DMS153 treated with DMSO at 0.1 percent for 48 hours (cell line): ENCODE measurements around the gene KLHL17.

Experiments used
- DNase-seq: peaks from one replicate; lab custom pipeline; 2025; ENCODE audit not compliant: unreplicated experiment; lab: John Stamatoyannopoulos, UW

Gene KLHL17

DNA sequence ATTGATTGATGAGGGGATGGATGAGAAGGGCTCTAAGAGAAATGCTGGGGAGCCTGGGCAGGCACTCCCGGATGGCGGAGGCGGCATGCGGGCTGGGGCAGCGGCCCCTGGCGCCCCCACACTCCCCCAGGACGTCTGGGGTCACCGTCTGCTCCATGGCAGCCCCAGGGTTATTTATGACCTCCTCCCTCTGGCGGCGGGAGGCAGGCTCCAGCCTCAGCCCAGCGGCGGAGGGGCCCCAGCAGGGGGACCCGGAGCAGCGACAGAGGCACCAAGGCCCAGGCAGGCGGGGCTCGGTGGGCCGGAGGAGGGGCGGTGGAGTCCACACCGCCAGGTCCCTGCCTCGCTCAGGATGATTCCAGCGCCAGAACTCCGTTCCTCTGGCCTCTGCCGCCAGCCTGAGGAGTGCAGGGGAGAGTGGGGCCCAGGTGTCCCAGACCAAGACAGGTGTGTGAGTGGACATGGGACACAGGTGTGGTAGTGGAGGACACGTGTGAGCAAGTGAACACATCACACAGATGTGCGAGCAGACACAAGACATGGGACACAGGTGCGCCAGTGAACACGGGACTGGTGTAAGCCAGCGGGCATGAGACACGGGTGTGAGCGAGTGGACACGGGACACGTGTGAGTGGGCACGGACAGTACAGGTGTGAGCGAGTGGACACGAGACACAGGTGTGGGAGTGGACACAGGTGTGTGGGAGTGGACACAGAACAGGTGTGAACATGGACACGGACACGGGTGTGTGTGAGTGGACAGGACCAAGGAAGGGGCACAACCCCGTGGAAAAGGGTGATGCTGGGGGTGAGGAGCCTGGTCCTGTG is 39.2 kb upstream of the KLHL17 start:
- peak; percentile 64 for DNase-seq

DNA sequence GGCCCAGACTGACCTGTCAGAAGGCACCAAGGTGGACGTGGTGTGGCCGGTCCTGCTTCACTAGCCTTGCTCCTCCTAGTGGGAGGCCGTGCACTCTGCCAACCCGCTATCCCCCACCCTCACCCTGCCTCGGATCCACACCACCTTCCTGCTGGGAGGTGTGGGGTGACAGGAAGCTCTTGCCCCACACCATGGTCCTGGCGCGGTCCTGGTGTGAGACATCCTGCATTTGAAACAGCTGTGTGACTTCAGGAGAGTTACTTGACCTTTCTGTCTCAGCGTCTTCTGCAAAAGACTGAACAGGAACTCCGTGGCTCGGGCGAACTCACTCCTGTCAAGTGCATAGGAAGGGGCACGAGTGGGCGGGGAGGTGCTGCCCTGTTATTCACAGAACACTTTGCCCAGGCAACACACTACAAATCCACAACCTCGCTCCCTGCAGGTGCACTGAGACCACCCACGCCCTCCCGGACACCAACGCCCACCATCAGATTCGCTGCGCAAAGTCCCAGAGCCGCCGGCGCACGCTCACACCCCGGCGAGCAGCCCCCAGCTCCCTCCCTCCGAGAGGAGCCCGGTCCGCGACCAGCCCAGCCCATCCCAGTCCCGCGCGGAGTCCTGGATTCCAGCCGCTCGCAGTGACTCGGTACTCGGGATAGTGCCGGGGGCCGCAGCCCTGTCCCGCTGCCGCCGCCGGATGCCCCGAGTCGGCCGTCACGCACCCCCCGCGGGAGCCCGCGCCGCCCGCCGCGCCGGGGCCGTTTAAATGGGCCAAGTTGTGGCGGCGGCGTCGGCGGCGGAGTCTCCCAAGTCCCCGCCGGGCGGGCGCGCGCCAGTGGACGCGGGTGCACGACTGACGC is 37.0 kb upstream of the KLHL17 start, which contains the start of gene SAMD11:
Gene SAMD11, plus strand, starts transcription at position 793 of the 860 bp plus-strand sequence. CDS start 509 bp downstream, outside the sequence.
- peak; percentile 63 for DNase-seq

DNA sequence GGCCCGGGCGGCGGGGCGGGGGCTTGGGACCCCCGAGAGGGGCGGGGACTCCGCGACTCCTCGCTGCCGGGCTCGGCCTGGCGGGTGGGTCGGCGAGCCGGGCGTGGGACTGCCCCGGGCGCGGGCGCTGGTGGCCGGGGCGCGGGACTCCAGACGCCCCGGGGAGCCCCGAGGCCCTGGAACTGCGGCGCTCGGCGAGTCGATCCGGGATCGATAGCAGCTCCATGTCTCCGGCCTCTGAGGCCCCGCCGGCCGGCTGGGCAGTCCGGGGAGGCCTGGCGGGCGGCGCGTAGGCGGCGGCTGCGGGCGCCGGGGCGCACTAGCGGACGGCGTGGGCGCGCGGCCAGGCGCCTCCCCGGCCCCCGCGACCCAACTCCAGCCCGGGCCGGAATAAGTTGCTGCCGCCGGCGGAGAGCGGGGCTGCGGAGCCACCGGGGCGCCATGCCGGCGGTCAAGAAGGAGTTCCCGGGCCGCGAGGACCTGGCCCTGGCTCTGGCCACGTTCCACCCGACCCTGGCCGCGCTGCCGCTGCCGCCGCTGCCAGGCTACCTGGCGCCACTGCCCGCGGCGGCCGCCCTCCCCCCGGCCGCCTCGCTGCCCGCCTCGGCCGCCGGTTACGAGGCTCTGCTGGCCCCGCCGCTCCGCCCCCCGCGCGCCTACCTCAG is 36.3 kb upstream of the KLHL17 start:
- DNase-seq = no peak

- no peak for DNase-seq
These were observed 35.5 kb upstream of the KLHL17 start for GRCh38 chr1:924656-925560.

GRCh38 chr1:925561-926421 is 34.6 kb upstream of the KLHL17 start:
- no peak for DNase-seq

DNA sequence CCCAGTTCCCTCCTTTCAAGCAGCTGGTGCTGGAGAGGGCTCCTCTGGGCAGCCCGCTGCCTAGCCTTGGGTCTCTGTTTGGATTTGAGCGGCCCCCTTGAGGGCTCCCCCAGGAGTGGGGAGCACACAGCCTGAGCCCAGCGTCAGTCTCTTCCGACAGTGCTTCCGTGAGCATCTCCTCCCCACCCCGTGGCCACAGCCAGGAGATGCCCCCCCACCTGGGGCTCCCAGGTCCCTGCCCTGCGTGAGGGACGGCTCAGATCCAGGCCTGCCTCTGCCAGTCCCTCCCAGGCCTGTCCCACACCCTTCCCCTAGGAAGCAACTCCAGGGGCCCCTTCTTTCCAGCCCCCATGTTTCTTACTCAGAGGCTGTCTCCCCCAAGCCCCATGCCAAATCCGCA is 33.1 kb upstream of the KLHL17 start:
- no peak for DNase-seq

DNA sequence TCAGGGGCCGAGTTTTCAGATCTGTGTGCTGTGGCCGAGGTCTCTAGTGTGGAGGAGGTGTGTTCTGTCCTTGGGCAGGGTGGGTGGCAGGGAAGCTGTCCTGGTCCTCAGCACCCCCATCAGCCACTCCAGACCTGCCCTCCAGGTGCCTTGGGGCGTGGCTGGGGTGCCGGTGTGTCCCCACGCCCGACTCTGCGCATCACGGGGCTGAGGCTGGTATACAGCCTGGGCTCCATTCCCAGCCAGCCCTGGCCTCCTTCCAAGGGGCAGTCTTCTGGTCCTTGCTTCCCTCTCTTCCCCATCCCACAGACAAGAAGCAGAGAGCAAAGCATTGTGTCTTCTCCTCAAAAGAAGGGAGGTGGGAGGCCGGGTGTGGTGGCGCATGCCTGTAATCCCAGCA is 32.6 kb upstream of the KLHL17 start:
- DNase-seq = no peak

- no peak for DNase-seq
These were observed 31.3 kb upstream of the KLHL17 start for GRCh38 chr1:928825-929661.

DNA sequence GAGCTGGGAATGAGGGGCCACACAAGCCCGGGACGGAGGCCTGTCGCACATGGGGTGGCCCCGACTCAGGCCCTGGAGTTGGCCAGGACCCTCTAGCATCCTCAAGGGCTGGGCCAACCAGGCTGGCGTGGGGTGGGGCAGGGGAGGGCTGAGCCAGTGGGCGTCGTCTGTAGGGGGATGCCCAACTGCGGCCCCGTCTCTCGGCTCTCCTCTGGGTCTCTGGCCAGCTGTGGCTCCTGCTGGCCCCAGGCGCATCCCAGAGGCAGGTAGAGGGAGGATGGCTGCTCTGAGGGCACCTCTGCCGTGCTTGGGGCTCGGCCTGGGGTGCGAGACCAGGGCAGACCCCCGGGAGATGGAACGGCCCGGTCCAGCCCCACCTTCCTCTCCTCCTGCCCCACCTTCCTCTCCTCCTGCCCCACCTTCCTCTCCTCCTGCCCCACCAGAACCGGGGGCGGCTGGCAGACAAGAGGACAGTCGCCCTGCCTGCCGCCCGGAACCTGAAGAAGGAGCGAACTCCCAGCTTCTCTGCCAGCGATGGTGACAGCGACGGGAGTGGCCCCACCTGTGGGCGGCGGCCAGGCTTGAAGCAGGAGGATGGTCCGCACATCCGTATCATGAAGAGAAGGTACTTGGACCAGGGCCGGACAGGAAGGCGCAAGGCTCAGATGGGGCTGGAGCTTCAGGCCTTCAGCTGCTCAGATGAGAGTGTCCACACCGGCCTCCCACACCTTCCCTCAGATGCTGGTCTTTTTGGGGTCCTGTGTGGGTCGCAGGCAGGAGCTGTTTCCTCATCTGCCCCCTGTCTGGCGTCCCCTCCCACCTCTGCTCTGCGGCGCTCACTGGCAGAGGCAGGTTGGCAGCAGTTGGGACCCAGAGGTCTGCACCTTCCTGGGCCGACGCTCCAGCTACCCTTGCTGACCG is 30.4 kb upstream of the KLHL17 start:
- no peak for DNase-seq

DNA sequence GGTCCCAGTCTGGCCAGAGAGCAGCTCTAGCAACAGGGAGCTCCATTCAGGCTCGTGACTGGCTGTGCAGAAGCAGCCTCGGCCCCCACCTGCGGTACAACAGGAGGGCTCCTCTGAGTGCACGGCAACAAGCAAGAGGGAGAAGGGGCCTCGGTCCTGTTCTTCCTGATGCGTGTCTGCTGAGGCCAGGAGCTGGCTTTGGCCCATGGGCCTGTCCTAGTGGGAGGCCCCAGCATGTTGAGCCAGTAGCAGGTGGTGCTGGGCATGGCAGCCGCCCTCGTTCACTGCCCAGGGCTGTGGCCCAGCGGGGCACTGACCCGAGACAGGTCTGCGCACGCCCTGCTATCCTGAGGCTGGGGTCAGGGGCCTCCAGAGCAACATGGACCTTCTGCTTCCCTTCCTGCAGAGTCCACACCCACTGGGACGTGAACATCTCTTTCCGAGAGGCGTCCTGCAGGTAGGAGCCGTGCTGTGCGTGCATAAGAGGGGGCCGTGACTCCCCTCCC is 29.7 kb upstream of the KLHL17 start:
- DNase-seq = no peak

DNA sequence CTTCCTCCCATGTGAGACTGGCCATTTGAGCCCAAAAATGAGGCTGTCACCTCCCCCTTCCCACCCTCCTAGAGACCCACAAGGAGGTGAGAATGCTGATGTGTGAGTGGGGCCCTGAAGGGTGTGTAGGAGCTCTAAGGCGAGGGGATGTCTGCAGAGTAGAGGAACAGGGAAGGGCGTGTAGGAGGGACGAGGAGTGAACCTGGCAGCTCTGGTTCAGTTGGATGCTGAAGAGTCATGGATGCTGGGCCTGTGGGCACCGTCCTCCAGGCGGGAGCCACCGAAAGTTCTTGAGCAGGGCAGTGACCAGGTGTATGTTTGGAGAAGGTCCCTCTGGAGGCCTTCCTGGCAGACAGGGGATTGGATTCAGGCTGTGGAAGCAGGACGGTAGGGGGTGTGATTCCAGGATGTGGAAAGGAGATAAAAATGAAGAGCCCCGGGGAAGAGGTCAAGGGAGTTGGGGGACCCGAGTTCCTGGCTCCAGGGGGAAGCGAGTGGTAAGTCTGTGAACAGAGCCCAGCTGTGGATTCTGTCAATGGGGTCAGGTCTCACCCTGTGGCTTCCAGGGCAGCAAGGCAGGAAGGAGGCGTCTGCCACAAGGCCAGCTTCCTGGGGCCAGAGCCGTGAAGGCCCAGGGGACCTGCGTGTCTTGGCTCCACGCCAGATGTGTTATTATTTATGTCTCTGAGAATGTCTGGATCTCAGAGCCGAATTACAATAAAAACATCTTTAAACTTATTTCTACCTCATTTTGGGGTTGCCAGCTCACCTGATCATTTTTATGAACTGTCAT is 28.8 kb upstream of the KLHL17 start:
- DNase-seq = no peak

DNA sequence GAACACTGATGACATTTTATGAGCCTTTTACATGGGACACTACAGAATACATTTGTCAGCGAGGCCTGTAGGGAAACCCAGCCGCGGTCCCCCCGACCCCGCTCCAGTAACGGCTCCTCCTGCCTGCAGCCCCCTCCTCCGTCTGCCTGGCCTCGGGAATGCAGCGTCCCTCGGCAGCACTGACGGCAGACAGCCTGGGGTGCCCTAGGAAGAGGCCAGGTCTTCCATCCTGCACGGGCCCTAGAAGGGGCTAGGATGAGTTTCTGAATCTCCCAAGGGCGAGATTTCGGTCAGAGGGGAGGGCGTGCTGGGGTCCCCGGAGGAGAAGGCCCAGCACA is 28.2 kb upstream of the KLHL17 start:
- DNase-seq = no peak

GRCh38 chr1:932776-933602 is 27.4 kb upstream of the KLHL17 start:
- no peak for DNase-seq

- DNase-seq = no peak
These were observed 26.8 kb upstream of the KLHL17 start for GRCh38 chr1:933603-933940.

DNA sequence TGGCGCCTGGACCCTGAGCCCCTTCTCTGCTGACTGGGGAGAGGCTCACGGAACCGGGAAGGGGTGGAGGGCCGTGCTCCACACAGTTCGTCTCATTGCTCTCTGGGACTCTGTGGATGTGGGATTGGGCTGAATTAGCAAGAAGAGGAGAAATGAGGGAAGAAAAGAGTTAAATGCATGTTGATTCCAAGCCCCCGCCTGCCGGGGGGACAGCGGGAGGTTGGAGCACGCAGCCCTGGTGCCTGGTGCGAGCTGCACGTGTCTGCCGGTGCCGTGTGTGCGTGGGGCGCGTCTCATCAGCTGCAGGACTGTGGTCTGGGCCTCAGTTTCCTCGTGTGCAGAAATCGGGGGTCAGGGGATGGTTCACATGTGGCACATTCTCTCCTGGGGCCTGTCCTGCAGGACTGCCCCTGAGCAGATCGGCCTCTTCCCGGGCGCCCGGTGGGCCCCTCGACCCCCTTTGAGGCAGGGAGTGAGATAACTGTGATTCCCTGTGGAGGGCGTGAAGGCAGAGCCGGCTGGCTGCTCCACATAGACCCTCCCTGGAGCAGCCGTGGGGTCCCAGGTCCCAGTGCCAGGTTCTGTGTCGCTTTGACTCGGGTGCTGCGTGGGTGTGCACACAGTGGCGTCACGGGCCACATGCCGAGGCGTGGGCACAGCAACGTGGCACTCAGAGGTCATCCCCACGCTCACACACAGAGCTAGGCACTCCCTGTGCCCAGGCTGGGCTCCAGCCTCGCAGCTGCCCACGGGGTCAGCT is 25.2 kb upstream of the KLHL17 start:
- DNase-seq = no peak
